ENCODE results near the gene RAB4B. TPM values are rescaled to one million over a fixed set of nuclear protein-coding genes. Genes with fewer than 3 reads are reported as not detected.
A peak's percentile ranks its signal among the peaks of the same experiment; 100 is the strongest.
"Not testable (repeated sequence)": the region's sequence is repeated elsewhere in the genome, so short reads cannot be mapped to it uniquely, and the experiment has no call there.

RAB4B gene
- total RNA-seq, 8 experiments from 2014 or later, result 14.5 to 23.0 (median 19.4) TPM

GRCh38 chr19:40827386-40828247, 49.6 kb downstream of the RAB4B start:
- in situ Hi-C loops (cut with MboI; ENCODE audit: low pct_unique_long_range_greater_than_20kb in 2 of 9, low sequenced_read_pairs in 9 of 9, unreplicated experiment in 9 of 9), result no loop called here
- 87 to 100% (median 94%) methylated on average over 4 to 14 of the region's 22 CpGs; no CpG with 5 or more reads in 2 of the 10 experiments for WGBS, 10 experiments
- ATAC-seq (replicated peaks in 6 of 8), result no peak
- no peak overlapping the region for H3K27ac ChIP-seq
- H3K4me3 ChIP-seq, result no peak overlapping the region
- H3K4me1 ChIP-seq (replicated peaks in 1 of 2), result no peaks in the 10 kb centered on the region

GRCh38 chr19:40829205-40829604, 51.2 kb downstream of the RAB4B start:
- Histone ChIP-seq H3K4me3 (no peak overlapping the region), H3K27ac (no peak overlapping the region), H3K4me1 (replicated peaks in 1 of 2) (peaks cover 0 to 2% of the 10 kb centered on the region in 2 donors)
- in situ Hi-C loops (cut with MboI; ENCODE audit: low pct_unique_long_range_greater_than_20kb in 2 of 9, low sequenced_read_pairs in 9 of 9, unreplicated experiment in 9 of 9), result no loop called here
- no peak for ATAC-seq (replicated peaks in 6 of 8)

- H3K4me1 ChIP-seq (replicated peaks in 1 of 2); H3K4me3 ChIP-seq; H3K27ac ChIP-seq; ATAC-seq (replicated peaks in 6 of 8); in situ Hi-C loops (cut with MboI; ENCODE audit: low pct_unique_long_range_greater_than_20kb in 2 of 9, low sequenced_read_pairs in 9 of 9, unreplicated experiment in 9 of 9): not testable (repeated sequence)
- WGBS, 10 experiments, result 50 to 100% (median 94%) methylated on average over 2 to 8 of the region's 16 CpGs; no CpG with 5 or more reads in 5 of the 10 experiments
Observed at GRCh38 chr19:40830741-40831140, 52.7 kb downstream of the RAB4B start.

- in situ Hi-C loops (cut with MboI; ENCODE audit: low pct_unique_long_range_greater_than_20kb in 2 of 9, low sequenced_read_pairs in 9 of 9, unreplicated experiment in 9 of 9), result no loop called here
- Histone ChIP-seq H3K27ac (no peak overlapping the region), H3K4me3 (no peak overlapping the region), H3K4me1 (replicated peaks in 1 of 2) (peaks cover 0 to 2% of the 10 kb centered on the region in 2 donors)
- 0 to 100% (median 67%) methylated on average over 1 to 7 of the region's 7 CpGs; no CpG with 5 or more reads in 2 of the 10 experiments for WGBS, 10 experiments
- peak in 3 of 8 experiments; percentile 92 to 95 (median 95) for ATAC-seq (replicated peaks in 6 of 8)
Observed at GRCh38 chr19:40831502-40832430, 53.7 kb downstream of the RAB4B start.

GRCh38 chr19:40832431-40832790, 54.4 kb downstream of the RAB4B start:
- H3K27ac ChIP-seq; H3K4me3 ChIP-seq; in situ Hi-C loops (cut with MboI; ENCODE audit: low pct_unique_long_range_greater_than_20kb in 2 of 9, low sequenced_read_pairs in 9 of 9, unreplicated experiment in 9 of 9); H3K4me1 ChIP-seq (replicated peaks in 1 of 2): not testable (repeated sequence)
- peak in 2 of 8 experiments; percentile 4 to 5 for ATAC-seq (replicated peaks in 6 of 8)
- WGBS, 10 experiments, result 80 to 100% (median 82%) methylated on average over 1 to 3 of the region's 4 CpGs; no CpG with 5 or more reads in 6 of the 10 experiments

DNA sequence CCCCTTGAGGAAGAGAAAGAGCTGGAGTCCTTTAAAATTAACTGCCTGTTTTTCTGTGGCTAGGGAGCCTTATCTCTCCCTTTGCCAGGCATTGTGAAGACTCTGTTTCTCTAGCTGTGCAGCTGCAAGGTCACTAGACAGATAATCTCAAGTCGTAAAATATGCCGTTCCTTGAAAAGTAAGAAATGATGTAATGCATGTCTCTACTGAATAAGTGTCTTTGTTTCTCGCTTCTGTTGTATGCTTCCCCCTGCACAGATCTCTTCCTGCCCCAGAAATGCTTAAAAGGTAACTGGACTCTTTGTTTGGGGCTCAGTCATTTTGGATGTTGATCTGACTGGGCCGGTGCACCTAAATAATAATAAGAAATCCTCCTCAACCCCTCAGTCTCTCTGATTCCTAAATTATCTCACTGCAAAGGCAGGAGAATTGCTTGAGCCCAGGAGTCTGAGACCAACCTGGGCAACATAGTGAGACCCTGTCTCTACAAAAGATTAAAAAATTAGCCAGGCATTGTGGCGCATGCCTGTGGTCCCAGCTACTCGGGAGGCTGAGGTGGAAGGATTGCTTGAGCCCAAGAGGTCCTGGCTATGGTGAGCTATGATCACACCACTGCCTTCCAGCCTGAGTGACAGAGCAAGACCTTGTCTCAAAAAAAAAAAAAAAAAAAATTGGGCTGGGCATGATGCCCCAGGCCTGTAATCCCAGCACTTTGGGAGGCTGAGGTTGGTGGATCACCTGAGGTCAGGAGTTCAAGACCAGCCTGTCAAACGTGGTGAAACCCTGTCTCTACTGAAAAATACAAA, 55.9 kb downstream of the RAB4B start:
- WGBS, 10 experiments, result 43 to 100% (median 50%) methylated on average over 1 of the region's 7 CpGs; no CpG with 5 or more reads in 7 of the 10 experiments
- H3K4me1 ChIP-seq (replicated peaks in 1 of 2); H3K27ac ChIP-seq; in situ Hi-C loops (cut with MboI; ENCODE audit: low pct_unique_long_range_greater_than_20kb in 2 of 9, low sequenced_read_pairs in 9 of 9, unreplicated experiment in 9 of 9); H3K4me3 ChIP-seq: not testable (repeated sequence)
- peak in 4 of 8 experiments; percentile 9 to 44 (median 32) for ATAC-seq (replicated peaks in 6 of 8)

- in situ Hi-C loops (cut with MboI; ENCODE audit: low pct_unique_long_range_greater_than_20kb in 2 of 9, low sequenced_read_pairs in 9 of 9, unreplicated experiment in 9 of 9), result no loop called here
Observed at GRCh38 chr19:40836754-40837429, 58.8 kb downstream of the RAB4B start.

GRCh38 chr19:40838477-40838876, 60.4 kb downstream of the RAB4B start:
- WGBS, 10 experiments, result 8 to 83% (median 69%) methylated on average over 1 of the region's 1 CpG
- in situ Hi-C loops (cut with MboI; ENCODE audit: low pct_unique_long_range_greater_than_20kb in 2 of 9, low sequenced_read_pairs in 9 of 9, unreplicated experiment in 9 of 9); H3K4me1 ChIP-seq (replicated peaks in 1 of 2); ATAC-seq (replicated peaks in 6 of 8); H3K4me3 ChIP-seq; H3K27ac ChIP-seq: not testable (repeated sequence)

More at GRCh38 chr19:40836754-40837429, 58.8 kb downstream of the RAB4B start:
- Histone ChIP-seq H3K27ac (no peak overlapping the region), H3K4me1 (replicated peaks in 1 of 2) (peaks cover 0 to 2% of the 10 kb centered on the region in 2 donors), H3K4me3 (no peak overlapping the region)
- ATAC-seq (replicated peaks in 6 of 8), result no peak
- 42 to 87% (median 72%) methylated on average over 2 to 6 of the region's 6 CpGs; no CpG with 5 or more reads in 1 of the 10 experiments for WGBS, 10 experiments

DNA sequence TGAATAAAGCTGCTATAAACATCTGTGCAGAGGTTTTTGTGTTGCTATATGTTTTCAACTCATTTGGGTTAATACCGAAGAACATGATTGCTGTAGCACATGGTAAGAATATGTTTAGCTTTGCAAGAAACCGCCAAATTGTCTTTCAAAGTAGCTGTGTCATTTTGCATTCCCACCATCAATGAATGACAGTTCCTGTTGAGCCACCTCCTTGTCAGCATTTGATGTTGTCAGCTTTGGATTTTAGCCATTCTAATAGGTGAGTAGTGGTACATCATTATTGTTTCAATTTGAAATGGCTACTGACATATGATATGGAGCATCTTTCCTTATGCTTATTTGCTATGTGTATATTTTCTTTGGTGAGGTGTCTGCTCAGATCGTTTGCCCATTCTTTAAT, 64.0 kb downstream of the RAB4B start:
- in situ Hi-C loops (cut with MboI; ENCODE audit: low pct_unique_long_range_greater_than_20kb in 2 of 9, low sequenced_read_pairs in 9 of 9, unreplicated experiment in 9 of 9); H3K4me3 ChIP-seq; H3K4me1 ChIP-seq (replicated peaks in 1 of 2); H3K27ac ChIP-seq; ATAC-seq (replicated peaks in 6 of 8): not testable (repeated sequence)
- 60 to 100% methylated on average over 1 of the region's 3 CpGs; no CpG with 5 or more reads in 8 of the 10 experiments for WGBS, 10 experiments

- H3K27ac ChIP-seq; ATAC-seq (replicated peaks in 6 of 8); H3K4me3 ChIP-seq; in situ Hi-C loops (cut with MboI; ENCODE audit: low pct_unique_long_range_greater_than_20kb in 2 of 9, low sequenced_read_pairs in 9 of 9, unreplicated experiment in 9 of 9); H3K4me1 ChIP-seq (replicated peaks in 1 of 2): not testable (repeated sequence)
- WGBS, 10 experiments, result 20 to 100% (median 73%) methylated on average over 1 to 6 of the region's 12 CpGs; no CpG with 5 or more reads in 6 of the 10 experiments
Observed at GRCh38 chr19:40842997-40843652, 65.1 kb downstream of the RAB4B start.

DNA sequence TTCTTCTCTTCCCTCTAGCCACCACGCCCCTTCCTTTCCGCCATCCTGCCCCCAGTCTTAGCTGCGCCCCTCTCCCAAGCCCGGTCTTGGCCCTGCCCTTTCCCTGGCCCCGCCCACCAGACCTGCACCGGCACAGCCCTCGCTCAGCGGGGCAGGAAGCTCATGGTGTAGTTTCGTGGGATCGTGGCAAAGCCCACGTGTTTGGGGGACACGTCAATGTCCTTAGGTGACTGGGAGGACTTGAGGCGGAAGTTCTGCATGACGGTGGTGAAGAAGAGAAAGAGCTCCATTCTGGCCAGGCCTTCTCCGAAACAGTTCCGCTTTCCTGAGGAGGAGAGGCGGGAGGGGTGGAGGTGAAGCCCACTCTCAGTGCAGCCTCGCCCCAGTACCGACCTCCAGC, 65.6 kb downstream of the RAB4B start:
- in situ Hi-C loops (cut with MboI; ENCODE audit: low pct_unique_long_range_greater_than_20kb in 2 of 9, low sequenced_read_pairs in 9 of 9, unreplicated experiment in 9 of 9); H3K4me3 ChIP-seq; H3K4me1 ChIP-seq (replicated peaks in 1 of 2); H3K27ac ChIP-seq: not testable (repeated sequence)
- 0% methylated on average over 2 of the region's 19 CpGs; no CpG with 5 or more reads in 9 of the 10 experiments for WGBS, 10 experiments
- ATAC-seq (replicated peaks in 6 of 8), result peak in 2 of 8 experiments; percentile 32 to 55

Measured in motor neuron (in vitro differentiated cells).